ENCODE data around the gene ZMYND12.
"Not testable (repeated sequence)": the region's sequence is repeated elsewhere in the genome, so short reads cannot be mapped to it uniquely, and the experiment has no call there.

ZMYND12 gene

DNA sequence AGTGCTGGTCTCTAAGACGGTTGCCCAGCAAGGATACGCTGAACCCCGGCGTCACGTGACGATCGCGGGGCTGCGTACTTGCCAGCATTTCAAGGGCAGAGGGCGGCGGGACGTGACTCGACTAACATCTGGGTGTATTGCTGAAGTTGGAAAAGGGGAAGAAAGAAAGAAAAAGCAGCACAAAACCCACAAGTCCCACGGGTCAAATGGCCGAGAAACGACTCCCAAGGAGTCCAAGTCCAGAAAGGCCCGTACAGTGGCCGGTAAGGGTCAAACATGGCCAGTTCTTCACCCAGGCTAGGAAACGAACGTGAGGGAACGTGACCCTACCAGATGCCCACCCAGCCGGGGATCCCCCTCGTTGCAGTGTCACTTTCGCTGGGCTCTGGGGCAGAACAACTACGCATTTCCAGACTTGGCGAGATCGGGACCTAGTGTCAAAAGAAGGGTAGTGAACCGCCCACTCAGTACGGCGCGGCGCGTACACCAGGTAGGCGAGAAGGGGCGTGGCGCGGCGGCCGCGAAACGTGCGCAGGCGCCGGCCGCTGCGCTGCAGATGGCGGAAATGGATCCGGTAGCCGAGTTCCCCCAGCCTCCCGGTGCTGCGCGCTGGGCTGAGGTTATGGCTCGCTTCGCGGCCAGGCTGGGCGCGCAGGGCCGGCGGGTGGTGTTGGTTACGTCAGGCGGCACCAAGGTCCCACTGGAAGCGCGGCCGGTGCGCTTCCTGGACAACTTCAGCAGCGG is at the start of gene ZMYND12, which contains the start of gene PPCS:
Gene ZMYND12, minus strand, starts transcription at position 13 of the 744 bp plus-strand sequence. CDS start 25 bp downstream, outside the sequence.
Gene PPCS, plus strand, starts transcription at position 534 of the 744 bp plus-strand sequence. Its CDS starts 23 bp downstream, at position 557.
- peak; percentile 95 for DNase-seq

- DNase-seq = no peak
These were observed 48.8 kb upstream of the ZMYND12 start for GRCh38 chr1:42504535-42505128.

GRCh38 chr1:42502031-42502430 is 46.2 kb upstream of the ZMYND12 start:
- DNase-seq = not testable (repeated sequence)

DNA sequence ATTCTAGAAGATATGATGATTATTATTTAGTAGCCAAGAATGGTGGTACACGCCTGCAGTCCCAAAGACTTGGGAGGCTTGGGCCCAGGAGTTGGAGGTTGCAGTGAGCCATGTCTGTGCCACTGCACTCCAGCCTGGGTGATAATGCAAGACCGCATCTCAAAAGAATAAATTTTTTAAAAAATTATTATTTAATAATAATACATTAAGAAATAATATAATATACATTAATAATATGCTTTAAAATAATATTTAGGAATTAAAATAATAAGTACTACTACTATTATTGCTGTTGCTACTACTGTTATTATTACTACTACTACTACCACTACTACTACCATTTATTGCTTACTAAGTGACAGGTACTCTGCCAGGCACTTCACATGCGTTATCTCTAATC is 34.4 kb upstream of the ZMYND12 start:
- no peak for DNase-seq

DNA sequence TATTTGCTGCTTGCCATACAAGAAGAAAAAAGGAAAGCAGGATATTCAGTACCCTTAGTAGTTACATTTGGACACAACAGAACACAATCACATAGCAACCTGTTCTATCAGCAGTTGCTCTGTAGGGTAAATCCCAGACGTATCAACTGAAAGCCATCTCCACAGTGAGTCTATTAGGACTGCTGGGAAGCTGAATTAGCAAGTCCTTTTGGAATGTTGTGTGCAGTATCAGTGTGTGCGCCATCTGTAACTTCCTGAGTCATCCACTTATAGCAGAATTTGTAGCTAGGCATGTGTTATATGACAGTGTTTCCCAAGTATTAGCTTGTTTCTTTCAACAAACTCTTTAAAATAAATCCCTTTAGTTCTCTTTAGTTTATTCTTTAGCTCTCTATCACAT is 28.6 kb upstream of the ZMYND12 start:
- no peak for DNase-seq

DNA sequence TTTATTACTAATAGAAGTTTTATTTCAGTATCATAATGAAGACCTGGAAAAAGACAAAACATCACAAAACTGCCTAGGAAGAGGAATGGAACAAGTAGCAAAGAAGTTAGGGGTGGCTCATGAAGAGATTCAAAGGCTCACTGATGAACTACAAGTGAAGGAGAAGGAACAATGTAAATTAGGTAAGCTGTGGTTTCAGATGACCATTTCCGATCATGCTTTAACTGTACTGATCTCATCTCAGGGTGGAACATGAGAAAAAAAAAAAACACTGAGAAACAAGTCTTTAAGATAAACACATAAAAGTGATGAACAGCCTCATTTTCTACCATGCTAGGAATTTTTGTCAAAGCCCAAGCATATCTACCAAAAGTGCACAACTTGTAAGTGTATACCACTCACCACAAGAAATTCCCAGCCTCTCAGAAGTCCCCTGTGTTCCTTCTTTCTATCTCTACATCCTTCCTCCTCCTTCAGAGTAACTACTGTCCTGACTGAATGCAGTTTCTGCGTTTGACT is 26.9 kb upstream of the ZMYND12 start:
- DNase-seq = no peak

- DNase-seq = no peak
These were observed 25.1 kb upstream of the ZMYND12 start for GRCh38 chr1:42480921-42481320.

GRCh38 chr1:42479621-42480020 is 23.8 kb upstream of the ZMYND12 start:
- no peak for DNase-seq

DNA sequence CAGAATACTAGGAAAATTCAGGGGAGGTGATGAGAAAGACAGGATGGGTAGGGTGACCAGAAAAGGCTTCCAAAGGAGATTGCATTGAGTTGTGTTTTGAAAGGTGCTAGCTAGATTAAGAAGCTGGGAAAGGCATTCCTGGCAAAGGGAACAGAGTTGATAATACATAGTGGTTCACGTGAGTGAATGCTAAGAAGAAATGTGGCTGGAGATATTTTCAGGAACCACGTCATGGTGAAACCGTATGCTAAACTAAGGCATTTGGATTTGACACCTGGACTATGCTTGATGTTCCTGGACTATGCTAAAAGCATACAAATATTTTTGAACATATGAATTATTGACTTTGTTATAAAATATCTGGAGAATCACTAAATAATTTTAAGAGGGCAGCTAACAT is 22.0 kb upstream of the ZMYND12 start:
- DNase-seq = no peak

GRCh38 chr1:42477354-42477753 is 21.5 kb upstream of the ZMYND12 start:
- DNase-seq = not testable (repeated sequence)

GRCh38 chr1:42476605-42477004 is 20.8 kb upstream of the ZMYND12 start:
- no peak for DNase-seq

GRCh38 chr1:42469727-42470126 is 13.9 kb upstream of the ZMYND12 start:
- no peak for DNase-seq

DNA sequence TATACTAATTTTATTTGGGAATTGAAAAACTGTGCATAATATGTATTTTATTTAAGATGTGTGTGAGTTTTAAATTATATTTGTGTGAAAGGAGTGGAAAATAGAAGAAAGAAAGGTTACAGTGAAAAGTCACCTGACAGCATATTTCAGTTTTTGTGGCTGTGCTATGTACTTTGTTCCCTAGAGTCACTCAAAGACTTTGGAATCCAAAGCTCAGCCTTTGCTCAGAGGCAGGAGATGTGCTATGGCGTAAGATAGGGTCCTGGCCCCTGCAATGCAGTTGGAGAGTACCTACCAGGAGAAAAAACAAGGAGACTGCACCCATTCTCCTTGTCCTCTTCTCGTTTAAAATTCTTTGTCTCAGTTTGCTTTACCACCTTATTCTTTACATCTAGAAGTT is 10.2 kb upstream of the ZMYND12 start:
- DNase-seq = no peak

DNA sequence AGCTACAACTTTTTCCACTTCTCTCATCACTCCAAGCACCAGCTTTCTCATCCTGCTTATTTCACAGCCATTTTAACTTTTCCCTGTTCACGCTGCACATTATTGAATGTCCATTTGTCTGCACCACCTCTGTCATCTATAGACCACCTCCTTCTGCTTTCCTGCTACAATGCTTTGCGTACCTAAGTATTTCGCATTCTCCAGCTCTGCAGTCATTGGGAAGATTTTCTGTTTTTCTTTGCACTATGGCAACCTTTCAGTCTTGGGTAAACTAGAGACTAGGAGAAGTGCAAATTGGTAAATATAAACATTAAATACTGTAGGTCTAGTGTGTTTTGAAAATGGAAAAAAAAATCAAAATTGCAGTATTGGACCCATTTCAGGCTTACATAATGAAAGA is 8.1 kb upstream of the ZMYND12 start:
- DNase-seq = no peak

DNA sequence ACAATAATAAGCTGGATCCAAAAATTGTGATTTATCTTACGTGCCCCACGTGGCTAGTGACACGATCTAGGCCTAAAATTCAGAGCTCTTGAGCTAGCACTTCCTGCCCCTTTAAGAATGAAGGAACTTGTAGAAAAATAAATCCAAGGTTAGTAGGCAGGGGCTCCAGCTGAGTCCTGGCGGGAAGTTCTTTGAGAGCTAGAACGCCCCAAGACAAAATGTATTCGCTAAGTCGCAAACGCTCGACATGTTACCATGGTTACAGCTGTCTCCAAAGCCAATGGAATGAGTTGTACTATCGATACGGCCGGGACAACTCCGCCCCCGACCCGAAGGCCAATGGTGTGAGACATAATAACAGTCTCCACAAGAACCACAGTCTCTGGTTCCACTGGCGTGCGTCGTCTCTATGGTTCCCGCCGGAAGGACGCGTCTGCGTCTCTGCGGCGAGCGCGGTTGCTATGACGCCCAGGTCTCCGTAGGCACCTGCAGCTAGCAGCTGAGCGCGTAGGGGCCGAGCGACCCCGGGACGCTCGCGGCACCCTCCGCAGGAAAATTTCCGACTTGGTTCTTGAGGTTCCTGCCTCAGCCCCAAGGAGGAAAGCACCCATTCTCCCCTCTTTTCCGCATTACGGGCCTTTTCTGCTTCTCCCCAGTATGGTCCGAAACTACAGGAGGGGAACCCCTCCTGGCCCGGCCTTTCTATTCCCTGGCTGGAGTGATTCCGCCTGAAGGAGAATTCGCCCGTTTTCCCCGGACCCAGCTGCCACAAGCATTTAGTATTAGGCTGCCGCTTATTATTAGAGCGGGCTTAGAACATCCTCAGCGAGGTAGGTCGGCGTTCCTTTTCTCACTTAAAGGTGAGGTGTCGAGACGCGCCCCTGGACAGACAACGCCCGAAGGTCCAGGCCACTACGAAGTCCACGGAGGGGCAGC is 7.3 kb upstream of the ZMYND12 start, which contains the start of gene CCDC30:
Gene CCDC30, plus strand, starts transcription at position 459 of the 936 bp plus-strand sequence. CDS start 17,266 bp downstream, outside the sequence.
- peak; percentile 97 for DNase-seq

GRCh38 chr1:42461196-42461595 is 5.4 kb upstream of the ZMYND12 start:
- no peak for DNase-seq

DNA sequence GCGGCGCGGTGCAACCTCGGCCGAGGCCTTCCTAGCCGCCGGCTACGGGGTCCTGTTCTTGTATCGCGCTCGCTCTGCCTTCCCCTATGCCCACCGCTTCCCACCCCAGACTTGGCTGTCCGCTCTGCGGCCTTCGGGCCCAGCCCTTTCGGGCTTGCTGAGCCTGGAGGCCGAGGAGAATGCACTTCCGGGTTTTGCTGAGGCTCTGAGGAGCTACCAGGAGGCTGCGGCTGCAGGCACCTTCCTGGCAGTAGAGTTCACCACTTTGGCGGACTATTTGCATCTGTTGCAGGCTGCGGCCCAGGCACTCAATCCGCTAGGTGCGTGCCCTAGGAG is 900 bp upstream of the ZMYND12 start:
- DNase-seq = peak; percentile 69

DNA sequence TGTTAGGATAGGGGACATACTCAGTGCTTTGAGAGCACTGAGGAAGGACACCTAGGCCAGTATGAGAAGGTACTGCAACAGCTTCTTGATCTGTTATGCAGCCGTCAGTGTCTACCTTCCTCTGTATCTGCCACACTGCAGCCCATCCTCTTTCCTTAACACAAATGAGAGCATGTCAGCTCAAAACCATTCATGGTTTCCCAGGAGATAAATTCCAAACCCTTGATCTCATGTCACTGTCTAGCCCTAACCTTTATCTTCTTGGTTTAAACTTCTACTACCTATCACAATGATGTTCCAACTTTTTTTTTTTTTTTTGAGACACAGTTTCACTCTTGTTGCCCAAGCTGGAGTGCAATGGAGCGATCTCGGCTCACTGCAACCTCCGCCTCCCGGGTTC is 1.4 kb downstream of the ZMYND12 start:
- no peak for DNase-seq

DNA sequence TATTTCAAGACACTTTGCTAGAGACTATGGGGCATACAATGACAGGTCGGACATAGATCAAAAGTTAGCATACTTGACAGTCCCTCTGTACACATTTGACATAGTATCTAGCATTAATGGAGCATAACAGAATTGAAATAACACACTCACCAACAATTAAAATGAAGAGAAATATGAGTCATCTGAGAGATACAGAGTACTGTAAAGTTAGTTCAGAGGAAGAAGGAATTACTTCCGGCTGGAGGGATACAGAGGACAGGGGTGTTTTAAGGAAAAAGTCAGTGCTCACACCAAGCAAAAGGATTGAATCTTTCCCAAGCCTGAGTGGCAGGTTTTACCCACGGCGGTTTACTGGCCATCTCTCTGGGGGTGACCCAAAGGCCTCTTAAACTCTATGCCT is 2.4 kb downstream of the ZMYND12 start:
- DNase-seq = no peak

DNA sequence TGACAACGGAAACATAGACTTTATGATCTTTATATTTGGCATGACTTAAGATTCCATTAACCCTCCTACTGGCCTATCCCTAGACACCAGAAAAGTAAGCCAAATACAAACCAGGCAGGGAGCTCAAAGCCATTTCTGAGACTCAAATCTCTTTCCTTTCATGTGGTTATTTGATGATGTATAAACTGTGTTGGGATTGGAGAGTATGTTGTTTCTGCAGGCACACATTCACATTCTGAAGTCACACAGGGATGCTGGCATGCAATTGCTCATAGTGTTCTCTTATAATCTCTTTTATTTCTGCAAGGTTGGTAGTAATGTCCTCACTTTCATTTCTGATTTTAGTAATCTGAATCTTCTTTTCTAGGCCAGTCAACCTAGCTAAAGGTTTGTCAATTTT is 5.8 kb downstream of the ZMYND12 start:
- no peak for DNase-seq

DNA sequence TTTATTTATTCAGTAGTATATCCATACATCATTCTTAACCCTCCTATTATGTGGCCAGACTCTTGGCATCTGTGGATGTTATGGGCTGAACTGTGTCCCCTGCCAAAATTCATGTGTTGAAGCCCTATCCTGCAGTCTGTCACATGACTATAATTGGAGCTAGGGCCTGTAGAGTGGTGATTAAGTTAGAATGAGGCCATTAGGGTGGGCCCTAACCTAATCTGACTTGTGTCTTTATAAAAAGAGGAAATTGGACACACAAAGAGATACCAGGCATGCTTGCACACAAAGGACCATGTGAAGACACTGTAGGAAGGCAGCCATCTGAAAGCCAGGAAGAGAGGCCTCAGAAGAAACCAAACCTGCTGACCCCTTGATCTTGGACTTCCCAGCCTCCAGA is 6.6 kb downstream of the ZMYND12 start:
- no peak for DNase-seq

DNA sequence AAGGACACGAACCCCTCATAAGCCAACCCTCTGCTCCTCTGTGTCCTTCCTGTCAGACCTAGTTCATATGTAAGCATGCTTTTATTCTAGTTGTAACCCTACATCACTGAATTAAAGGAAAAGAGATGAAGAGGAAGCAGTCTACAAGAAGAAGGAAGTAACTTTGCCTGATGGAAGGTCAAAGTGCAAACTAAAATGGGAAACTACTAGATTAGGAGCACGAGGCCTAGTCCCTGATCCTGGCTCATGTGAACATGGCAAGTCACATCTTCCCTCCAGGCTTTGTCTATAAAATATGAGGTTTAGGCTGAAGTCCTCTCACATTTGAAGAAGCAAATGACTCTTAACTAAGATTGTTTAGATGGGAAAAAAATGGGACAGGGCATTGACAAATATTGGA is 13.2 kb downstream of the ZMYND12 start:
- no peak for DNase-seq

GRCh38 chr1:42439940-42440339 is 15.9 kb downstream of the ZMYND12 start:
- no peak for DNase-seq

All from stimulated activated CD4-positive, alpha-beta T cell treated with anti-CD3 and anti-CD28 coated beads, Interleukin-15, amount 100 ng/mL, for 24 hours (primary cell).